Measurements from ENCODE around the gene SBF2. TPM values are rescaled to one million over a fixed set of nuclear protein-coding genes. Genes with fewer than 3 reads are reported as not detected.
"Not testable (repeated sequence)": the region's sequence is repeated elsewhere in the genome, so short reads cannot be mapped to it uniquely, and the experiment has no call there.

Gene SBF2
- total RNA-seq, 1 donor from 2014 or later = 141 TPM

DNA sequence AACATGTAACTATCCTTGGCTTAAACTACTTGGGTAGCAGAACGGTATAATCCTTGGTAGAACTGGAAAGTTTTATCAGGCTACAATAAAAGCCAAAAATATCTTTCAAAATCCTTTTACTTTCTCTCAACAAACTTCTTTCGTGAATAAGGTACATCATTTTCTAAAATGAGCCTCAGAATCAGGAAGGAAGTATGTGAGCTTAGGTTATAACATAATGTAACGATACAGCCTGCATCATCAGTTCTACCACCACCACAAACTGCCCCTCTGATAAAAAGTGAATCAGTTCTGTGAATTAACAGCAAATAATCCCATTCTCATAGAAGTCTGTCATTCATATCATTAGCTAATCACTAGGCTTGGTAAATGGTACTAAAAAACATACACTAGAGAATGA lies 244.3 kb downstream of the SBF2 start:
- intact Hi-C loops (cut with DNase I) = no loop called here
- ATAC-seq = no peak
- DNase-seq (ENCODE audit: low spot score) = no peak

DNA sequence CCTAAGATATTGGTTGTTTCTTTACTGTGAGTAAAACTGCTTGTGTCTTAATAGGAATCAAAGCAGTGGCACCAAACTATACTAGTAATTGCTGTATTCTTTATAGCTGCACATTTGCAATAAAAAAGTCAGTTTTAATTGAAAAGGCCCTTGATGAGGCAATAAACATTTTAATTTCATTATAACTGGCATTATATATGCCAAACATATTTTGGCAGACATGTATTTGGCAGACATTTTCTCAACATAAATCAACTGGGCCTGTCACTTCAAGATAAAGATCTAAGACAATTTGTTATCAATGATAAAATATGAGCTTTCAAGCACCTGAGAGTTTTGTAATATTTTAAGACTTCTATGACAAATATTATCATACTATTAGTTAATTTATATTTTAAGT lies 245.7 kb downstream of the SBF2 start:
- no peak for ATAC-seq
- intact Hi-C loops (cut with DNase I) = no loop called here
- DNase-seq (ENCODE audit: low spot score) = no peak

- intact Hi-C loops (cut with DNase I) = no loop called here
- DNase-seq (ENCODE audit: low spot score) (no peak), ATAC-seq (no peak)
These were observed 249.4 kb downstream of the SBF2 start for GRCh38 chr11:10044618-10045017.

DNA sequence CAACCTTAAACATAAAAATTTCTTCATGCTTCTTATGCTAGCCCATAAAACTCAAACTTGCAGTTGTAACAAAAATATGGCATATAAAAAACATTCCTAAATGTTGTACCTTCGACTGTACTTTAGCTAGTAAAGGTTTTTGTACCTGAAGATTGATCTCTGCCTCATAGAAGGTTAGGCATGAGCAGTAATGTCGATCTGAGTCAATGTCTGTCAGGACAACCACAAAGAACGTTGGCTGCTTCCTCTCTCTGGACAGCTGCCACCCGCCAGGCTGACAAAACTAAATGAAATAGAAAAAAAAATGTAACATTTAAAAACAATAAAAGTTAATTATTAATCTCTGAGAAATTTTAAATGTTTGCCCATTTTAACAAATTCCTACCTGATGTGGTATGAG lies 251.3 kb downstream of the SBF2 start:
- ATAC-seq = no peak
- no peak for DNase-seq (ENCODE audit: low spot score)
- intact Hi-C loops (cut with DNase I) = no loop called here

GRCh38 chr11:10041748-10042446 lies 252.1 kb downstream of the SBF2 start:
- no peak for ATAC-seq
- intact Hi-C loops (cut with DNase I) = no loop called here
- DNase-seq (ENCODE audit: low spot score) = no peak

GRCh38 chr11:10041332-10041731 lies 252.7 kb downstream of the SBF2 start:
- intact Hi-C loops (cut with DNase I) = no loop called here
- ATAC-seq (no peak), DNase-seq (ENCODE audit: low spot score) (no peak)

- DNase-seq (ENCODE audit: low spot score) (no peak), ATAC-seq (peak; percentile 58)
- intact Hi-C loops (cut with DNase I) = no loop called here
These were observed 255.3 kb downstream of the SBF2 start for GRCh38 chr11:10038521-10039302.

GRCh38 chr11:10035932-10036331 lies 258.1 kb downstream of the SBF2 start:
- DNase-seq (ENCODE audit: low spot score); ATAC-seq; intact Hi-C loops (cut with DNase I): not testable (repeated sequence)

GRCh38 chr11:10032935-10033334 lies 261.1 kb downstream of the SBF2 start:
- ATAC-seq = no peak
- DNase-seq (ENCODE audit: low spot score) = no peak
- intact Hi-C loops (cut with DNase I) = no loop called here

DNA sequence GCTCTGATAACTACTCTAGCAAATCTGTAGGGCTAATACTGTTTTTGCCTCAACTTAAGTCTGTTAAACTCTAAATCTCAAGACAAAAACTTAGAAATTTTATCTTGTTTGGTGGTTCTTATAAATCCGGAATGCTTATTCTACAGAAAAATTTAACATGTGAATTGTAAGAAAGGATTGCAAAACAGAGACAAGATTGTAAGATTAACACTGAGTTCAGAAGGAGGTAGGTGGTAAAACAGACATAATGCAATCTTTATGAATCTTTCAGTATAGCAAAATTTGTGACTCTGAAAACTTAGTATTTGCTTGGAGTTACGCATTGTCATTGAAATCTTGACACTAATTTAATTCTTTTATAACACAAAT lies 263.9 kb downstream of the SBF2 start:
- intact Hi-C loops (cut with DNase I) = no loop called here
- no peak for DNase-seq (ENCODE audit: low spot score)
- no peak for ATAC-seq

DNA sequence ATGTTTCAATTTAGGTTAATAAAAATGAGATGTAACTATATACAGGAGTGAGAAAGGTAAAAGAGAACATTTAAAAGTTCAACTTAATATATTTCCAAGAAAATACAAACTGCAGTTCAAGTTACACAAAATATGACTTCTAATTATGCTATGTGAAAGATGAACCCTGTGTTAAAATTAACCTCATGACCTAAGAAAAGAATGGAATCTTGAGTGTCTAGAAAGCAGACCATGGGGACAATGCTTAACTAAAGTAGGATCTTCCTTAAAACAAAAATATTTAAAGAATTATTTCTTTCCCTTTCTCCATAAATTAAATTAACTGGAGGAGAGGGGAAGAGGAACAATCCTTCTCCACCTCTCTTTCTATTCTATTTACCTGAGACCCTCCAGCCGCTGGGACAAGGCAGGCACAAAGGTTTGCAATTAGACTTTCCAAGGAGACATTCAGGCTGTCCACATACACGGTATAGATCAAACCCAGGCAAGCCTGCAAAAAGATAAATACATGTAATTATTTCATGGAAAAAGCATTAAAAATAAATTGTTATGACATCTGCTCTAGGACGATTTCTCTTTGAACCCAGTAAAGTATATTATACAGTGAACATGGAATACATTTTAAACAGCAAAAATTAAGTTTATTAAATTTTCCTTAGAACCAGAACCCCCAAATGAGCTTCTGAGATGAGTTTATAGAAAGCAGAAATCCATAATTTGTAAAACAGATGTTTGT lies 264.5 kb downstream of the SBF2 start:
- ATAC-seq (no peak), DNase-seq (ENCODE audit: low spot score) (no peak)
- intact Hi-C loops (cut with DNase I) = no loop called here

DNA sequence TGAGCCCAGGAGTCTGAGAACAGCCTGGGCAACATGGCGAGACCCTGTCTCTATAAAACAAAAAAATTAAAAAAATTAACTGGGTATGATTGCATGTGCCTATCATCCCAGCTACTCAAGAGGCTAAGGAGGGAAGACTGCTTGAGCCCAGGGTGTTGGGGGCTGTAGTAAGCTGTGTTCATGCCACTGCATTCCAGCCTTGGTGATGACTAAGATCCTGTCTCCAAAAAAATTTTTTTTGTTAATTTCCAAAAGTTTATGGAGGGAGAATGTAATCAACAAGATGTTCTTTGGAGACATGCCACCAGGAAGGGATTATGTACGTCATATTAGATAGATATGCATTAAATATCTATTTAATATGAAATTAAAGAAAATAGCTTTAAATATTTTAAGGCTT lies 267.5 kb downstream of the SBF2 start:
- intact Hi-C loops (cut with DNase I) = no loop called here

DNA sequence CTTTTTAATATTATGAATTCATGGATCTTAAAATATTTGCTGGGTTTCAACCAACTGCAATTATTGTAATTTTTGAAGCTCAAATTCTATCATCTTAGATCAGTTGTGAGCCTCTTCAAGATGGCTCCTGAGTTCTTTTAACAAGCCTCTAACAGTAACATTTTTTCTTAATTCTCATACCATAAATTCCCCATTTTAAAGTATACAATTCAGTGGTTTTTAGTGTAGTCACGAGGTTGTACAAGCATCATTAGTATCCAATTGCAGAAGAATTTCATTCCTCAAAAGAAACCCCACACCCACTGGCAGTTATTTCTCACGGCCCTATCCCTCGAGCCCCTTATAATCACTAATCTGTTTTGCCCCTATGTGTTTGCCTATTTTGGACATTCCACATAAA lies 270.8 kb downstream of the SBF2 start:
- DNase-seq (ENCODE audit: low spot score) = no peak
- intact Hi-C loops (cut with DNase I) = no loop called here
- no peak for ATAC-seq

More for the DNA sequence above, 267.5 kb downstream of the SBF2 start:
- no peak for ATAC-seq
- DNase-seq (ENCODE audit: low spot score) = no peak

- intact Hi-C loops (cut with DNase I) = no loop called here
- DNase-seq (ENCODE audit: low spot score) (no peak), ATAC-seq (peak; percentile 60)
These were observed 271.3 kb downstream of the SBF2 start for GRCh38 chr11:10022764-10023163.

- DNase-seq (ENCODE audit: low spot score) (no peak), ATAC-seq (no peak)
- intact Hi-C loops (cut with DNase I) = no loop called here
These were observed 272.5 kb downstream of the SBF2 start for GRCh38 chr11:10021563-10021962.

DNA sequence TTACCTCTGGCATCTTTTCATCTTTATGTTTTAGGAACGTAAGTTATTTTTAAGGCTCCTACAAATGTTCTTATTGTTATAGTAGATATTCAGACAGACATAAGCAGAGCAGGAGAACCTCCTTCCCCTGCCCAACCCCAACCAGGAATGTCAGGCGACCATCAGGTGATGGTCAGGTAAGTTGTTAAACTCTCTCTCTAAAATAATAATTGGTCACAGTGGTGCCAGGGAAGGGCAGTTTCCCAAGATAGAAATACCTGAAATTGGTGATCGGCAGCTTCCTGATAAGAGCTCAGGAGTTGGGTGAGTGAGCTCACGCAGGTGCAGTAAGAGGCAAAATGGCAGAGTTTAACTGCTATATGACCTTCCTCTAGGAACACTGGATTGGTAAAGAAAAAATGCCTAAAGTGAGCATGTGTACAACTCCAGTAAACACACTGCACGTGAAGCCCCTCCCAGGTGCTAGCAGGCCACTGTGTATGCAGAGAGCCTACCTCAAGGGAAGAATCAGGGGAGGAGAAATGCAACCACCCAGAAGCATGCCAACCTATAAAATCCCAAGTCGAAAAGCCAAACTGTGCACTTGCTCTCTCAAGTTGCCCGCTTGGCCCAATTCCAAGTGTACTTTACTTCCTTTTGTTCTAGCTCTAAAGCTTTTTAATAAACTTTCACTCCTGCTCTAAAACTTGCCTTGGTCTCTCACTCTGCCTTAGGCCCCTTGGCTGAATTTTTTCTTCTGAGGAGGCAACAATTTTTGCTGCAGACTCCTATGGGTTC lies 273.9 kb downstream of the SBF2 start:
- DNase-seq (ENCODE audit: low spot score) = no peak
- intact Hi-C loops (cut with DNase I) = no loop called here
- ATAC-seq = no peak

DNA sequence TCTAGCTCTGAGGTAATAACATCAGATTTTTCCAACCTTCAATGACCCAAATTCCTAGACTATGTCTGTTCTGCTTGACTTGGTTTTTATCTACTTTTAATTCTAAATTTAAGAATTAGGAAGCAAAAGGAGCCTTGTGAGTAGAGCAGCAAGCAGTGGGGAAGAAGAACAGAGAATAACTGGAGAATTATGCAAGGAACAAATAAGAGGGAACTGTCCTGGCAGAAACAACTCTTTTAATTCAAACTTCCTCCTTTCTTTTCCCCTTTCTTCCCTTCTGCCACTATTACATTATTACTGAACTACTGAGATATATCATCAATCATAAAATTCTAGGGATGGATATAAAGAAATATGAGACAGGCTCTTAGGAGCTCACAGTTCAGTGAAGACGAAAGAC lies 276.1 kb downstream of the SBF2 start:
- intact Hi-C loops (cut with DNase I) = no loop called here
- DNase-seq (ENCODE audit: low spot score) = no peak
- ATAC-seq = no peak

DNA sequence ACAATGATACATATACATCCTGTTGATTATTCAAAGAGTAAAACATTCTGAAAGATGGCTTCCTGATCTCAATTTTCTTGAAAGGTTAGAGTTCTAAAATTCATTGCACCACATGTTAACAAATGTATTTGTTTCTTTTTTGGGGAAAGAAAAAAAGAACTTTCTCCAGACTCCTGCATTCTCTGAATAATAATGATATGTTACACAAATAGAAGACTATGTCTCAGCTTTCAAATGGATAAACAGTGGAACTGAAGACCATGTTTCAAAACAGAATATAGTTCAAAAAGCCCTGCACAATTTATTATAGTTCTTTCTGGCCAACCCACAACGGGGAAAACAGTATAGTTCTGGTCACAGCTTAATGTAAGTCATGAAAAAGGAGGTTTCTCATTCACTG lies 277.0 kb downstream of the SBF2 start:
- DNase-seq (ENCODE audit: low spot score) = no peak
- intact Hi-C loops (cut with DNase I) = no loop called here
- ATAC-seq = no peak

DNA sequence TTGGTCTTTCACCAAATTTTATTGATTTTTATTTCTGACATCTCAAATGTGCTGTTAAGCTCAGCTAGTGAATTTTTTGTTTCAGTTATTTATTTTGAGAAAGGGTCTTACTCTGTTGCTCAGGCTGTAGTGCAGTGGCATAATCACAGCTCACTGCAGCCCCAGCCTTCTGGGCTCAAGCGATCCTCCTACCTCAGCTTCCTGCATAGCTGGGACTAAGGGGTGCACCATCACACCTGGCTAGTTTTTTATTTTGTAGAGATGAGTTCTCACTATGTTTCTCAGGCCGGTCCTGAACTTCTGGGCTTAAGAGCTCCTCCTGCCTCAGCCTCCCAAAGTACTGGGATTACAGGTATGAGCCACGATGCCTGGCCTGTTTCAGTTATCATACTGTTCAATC lies 282.0 kb downstream of the SBF2 start:
- DNase-seq (ENCODE audit: low spot score) (no peak), ATAC-seq (no peak)
- intact Hi-C loops (cut with DNase I) = no loop called here

Measured in sciatic nerve (tissue), 2 donors.